Activated CD4-positive, CD25-positive, alpha-beta regulatory T cell (primary cell): ENCODE results near the gene SSTR5.
"Not testable (repeated sequence)": the region's sequence is repeated elsewhere in the genome, so short reads cannot be mapped to it uniquely, and the experiment has no call there.

Experiments used
- DNase-seq, 4 experiments: peaks; one replicate each; lab custom pipeline; 2025; lab: John Stamatoyannopoulos, UW

The SSTR5 gene

GRCh38 chr16:1092685-1093283 is 20.2 kb downstream of the SSTR5 start:
- DNase-seq, result not testable (repeated sequence)

DNA sequence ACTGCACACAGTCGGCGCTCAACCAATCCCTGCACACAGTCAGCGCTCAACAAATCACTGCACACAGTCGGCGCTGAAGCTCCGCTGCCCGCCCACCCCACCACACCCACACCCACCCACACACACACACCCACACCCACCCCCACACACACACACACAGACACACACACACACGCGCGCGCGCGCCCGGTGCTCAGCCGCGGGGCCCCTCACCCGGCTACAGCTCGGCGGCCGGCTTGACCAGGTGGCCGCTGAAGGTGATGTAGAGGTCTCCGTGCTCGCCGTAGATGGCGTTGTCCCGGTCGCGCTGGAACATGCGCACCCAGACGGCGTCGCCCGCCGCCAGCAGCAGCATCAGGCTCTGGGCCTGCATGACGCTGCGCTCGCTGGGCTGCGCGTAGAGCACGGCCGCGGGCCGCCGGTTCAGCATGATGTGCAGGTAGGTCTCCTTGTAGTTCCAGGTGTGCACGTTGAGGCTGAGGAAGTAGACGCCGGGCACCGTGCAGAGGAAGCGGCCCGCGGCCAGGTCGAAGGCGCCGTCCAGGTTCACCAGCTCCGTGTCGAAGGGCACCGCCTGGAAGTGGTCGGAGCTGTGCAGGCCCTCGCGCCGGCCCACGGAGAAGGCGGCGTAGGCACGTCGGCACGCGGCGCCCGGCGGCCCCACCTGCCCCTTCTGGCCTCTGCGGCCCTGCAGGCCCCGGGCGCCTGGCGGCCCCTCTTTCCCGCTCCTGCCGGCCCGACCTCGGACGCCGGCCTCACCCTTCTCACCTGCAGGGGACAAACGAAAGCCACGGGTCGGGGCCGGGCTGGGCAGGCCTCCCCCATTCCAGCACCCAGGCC is 21.0 kb downstream of the SSTR5 start:
- DNase-seq, result no peak

DNA sequence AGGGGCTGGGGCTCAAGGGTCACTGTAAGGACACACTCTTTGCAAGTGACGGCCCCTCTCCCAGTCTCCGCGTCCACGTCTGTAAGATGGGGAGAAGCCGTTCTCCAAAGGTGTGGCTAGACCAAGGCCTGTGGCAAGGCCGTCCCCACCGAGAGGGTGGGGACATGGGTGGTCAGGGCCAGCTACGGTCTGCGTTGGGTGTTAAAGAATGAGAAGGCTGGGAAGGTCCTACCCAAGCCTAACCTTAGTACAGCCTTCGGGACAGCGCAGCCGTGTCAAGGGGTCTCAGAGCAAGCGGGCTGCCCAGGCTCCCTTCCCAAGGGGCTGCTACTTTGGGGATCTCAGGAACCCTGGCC is 21.6 kb downstream of the SSTR5 start:
- DNase-seq, result no peak

DNA sequence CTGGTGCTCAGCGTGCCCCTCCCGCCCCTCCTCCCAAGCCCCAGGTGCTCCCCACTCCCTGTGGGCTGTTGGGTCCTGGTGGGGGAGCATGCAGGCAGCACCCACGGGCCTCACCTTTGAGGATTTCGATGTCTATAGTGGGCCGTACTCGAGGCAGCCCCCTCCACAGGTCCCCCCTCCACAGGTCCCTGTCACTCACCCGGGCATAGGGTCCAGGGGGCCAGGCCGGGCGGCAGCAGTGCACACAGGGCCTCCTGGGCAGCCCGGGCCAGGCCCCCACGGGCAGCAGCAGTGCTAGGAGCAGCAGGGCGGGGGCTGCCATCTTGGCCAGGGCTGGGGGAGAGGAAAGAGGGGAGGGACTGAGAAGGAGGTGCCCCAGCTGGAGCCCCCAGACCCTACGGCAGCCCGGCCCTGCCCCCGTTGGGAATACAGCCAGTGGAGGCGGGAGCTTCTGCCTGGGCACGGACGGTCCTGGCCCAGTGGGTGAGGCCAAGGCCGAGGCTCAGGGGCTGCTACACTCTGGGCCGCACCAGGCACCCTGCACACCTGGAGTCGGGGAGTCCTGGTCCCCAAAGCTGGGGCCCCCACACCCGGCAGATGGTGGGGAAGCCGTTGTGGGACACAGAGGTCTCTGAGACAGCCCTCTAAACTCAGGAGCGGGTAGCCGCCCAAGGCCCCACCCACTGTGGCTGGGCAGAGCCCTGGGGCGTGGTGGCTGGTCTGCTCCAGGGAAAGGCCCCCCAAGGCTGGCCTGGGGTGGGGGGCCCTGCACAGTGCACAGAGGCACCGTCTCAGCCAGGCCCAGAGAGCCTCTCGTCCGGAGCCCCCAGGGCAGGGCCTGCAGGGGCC is 22.3 kb downstream of the SSTR5 start:
- no peak for DNase-seq

DNA sequence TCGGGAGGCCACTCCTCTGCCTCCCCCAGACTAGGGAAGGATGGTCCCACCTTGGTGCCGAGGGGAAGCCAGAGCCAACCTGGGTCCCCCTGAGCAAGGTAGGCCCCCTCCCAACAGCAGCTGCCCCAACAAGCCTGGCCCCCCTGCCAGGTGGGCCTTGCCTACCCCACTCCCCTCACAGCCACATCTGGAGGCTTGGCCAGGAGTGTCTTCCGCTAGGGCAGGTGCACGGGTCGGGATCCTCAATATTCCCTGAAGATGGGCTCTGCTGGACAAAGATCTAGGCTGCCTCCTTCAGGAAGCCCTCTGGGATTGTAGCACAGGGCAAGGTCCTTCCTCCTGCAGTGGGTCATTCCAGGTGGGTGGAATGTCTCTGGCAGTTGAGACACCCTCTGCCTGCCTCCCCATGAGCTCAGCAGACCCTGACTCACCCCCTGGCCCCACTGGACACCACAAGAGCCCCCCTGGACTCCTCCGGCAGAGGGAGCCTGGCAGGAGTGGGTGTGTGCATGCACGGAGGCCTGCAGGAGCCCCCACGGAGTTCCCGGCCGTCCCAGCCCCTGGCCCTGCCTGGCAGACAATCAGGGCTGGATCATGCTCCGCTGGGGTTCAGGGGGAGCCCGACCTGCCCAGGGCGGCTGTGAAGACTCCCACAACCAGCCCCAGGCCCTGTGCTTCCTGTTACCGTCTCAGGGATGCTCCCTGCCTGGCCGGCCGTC is 23.1 kb downstream of the SSTR5 start:
- no peak for DNase-seq

DNA sequence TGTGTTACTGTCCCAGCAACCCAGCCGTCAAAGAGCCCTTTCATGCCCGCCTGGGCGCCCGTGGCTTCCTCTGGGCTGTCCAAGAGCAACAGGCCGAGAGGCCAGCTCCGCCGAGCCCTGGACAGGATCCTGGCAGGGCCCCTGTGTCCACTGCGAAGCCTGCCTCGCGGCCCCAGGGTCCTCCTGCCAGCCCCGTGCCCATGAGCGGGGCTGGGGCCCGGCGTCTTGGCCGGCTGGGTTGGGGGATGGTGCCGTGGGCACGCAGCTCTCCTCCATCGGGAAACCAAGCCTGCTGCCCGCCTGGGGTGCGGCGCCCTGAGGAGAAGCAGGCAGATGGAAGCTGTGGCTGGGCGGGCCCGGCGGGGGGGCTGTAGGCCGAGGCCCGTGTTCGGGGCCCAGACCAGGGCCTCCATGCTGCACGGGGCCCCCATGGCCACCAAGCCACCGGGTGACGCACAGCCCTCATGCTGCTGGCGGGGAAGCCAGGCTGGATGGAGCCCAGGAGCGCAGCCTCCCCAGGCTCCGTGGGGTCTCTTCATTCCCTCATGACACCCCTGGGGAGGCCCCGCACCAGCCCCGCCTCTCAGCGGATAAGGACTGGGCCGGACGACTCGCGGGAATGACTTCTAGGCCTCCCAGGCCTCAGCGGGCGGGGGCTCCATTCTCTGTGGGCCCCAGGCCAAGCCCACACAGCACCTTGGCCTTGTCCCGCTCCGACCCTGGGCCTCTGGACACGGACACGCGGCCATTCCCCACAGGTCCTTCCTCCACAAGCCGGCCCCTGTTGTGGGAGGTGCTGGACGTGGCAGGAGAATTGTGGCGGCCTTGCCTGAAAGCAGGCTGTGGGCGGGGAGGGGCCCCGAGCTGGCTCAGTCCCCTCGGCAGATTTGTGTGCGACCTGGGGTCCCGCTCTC is 23.9 kb downstream of the SSTR5 start, which contains the start of gene C1QTNF8:
C1QTNF8 (minus strand) TSS at position 76 of the 914 bp plus-strand sequence. CDS start 1,322 bp downstream, outside the sequence.
- no peak for DNase-seq

GRCh38 chr16:1097156-1097555 is 24.6 kb downstream of the SSTR5 start:
- no peak for DNase-seq

- no peak for DNase-seq
Observed at GRCh38 chr16:1097800-1098199, 25.3 kb downstream of the SSTR5 start.

GRCh38 chr16:1098266-1098991 is 25.9 kb downstream of the SSTR5 start:
- no peak for DNase-seq

DNA sequence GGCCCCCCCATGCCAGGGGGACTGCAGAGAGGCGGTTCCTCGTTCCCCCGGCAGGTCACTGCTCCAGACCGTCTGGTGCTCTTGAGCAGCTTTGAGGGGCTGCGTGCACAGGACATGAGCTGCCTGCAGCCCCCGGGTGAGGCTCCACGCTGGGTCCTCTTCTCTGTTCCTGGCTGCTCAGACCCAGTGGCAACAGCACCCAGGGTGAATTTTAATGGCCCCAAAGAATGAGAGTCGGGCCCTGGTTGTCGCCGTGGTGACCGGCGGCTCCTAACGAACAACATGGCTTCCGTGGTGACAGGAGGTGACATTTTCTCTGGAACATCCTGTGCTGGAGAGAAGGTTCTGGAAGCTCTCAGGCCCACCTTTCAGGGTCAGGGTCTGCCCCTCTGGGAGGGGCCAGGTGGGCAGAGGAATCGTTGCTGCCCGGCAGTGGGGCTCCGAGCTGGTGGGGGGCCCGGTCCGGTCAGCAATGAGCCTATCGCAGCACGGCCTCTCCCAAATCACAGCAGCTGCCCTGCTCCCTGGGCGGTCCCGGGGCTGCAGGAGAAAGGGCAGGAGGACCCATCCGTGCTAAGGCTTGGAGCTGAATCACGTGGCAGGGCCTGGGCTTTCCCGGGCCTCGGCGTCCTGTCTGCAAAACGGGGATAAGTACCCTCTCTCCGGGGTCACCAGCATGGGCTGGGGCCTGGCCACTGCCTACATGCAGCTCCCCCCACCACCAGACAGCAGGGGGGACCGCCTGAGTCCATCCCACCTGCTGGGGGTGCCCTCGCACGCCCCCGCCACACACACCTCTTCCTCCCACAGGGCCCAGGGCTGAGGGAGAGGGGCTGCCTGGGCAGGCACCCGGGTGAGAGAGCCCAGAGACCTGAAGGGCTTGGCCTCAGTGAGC is 26.9 kb downstream of the SSTR5 start:
- DNase-seq, result no peak

- DNase-seq, result no peak
Observed at GRCh38 chr16:1100084-1100800, 27.7 kb downstream of the SSTR5 start.

GRCh38 chr16:1101133-1101532 is 28.6 kb downstream of the SSTR5 start:
- DNase-seq, result no peak

DNA sequence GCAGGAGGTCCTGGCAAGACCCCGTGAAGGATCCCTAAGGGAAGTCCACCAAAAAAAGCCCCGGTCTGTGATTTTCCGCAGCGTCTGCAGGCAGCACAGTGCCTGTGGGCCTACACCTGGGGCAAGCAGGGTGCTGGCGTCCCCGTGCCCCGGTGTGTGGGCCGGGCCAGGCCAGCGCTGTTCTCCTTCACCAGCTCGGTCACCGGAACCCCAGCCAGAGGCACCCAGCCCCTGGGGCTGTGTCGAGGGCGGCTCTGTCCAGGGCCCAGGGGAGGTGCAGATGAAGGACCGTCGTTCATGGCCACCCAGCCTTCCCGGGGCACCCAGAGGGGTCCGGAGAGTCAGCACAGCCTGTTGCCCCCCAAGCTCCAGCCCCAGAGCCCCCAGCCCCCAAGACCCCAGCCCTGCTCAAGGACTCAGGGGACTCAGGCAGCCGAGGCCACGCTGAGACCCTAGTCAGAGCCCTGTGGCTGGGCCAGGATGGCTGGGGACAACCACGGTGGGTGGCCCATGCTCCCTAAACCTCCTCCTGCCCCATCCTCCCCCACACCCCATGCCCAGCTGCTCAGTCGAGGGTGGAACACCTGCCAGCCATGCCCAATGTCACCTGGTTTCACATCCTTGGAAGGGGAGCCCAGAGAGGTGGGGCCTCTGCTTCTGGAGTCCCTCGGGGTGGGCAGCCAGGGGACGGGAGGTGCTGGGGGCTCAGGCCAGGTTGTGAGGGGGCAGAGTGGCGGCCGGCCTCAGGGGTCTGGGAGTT is 29.2 kb downstream of the SSTR5 start:
- no peak for DNase-seq

DNA sequence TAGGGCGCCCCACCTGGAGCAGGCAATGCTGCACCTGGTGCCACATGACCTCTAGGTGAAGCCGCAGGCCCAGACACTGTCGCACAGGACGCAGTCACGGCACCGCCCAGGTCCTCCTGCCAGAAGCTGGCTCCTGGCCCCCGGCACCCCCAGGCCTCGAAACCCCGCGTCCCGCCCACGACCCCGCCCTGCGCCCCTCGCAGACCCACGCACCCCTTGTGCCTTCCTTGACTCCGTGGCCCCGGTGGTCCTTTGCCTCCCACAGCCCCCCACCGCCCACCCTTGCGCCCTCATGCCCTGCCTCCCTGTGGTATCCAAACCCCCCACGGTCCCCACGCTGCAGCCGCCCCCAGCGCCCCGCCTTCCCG is 29.8 kb downstream of the SSTR5 start:
- no peak for DNase-seq

DNA sequence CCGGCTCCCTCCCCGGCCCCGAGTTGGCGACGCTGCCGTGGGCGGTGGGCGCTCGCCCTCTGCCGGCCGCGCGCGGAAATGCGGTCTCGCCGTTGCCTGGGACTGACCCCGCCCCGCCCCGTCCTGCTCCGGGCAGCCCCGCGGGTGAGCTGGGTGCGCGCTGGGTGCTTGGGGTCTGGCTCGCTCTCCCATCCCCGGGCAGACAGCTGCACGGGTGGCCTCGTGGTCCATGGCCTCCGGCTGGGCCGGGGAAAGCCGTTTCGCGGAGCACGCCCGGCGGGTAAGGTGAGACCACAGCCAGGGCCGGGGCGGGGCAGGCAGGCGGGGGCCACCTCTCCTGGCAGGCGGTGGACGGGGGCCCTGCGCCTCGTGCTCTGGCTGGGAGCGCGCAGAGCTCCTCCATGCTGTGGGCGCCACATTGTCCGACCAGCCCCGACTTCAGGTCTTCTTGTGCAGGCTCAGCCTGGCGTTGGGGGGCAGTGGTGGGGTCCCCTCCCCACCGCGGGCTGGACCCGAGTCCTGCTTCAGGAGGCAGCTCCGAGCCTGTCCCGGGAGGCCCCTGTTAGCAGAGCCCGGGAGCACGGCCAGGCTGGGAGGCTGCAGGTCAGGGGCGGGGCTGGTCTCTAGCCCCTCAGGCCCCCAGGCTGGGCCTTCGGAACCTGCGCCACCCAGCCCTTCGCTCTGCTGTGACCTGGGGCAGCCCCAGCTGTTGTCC is 30.5 kb downstream of the SSTR5 start:
- peak; percentile 49 to 50 (median 50) for DNase-seq

DNA sequence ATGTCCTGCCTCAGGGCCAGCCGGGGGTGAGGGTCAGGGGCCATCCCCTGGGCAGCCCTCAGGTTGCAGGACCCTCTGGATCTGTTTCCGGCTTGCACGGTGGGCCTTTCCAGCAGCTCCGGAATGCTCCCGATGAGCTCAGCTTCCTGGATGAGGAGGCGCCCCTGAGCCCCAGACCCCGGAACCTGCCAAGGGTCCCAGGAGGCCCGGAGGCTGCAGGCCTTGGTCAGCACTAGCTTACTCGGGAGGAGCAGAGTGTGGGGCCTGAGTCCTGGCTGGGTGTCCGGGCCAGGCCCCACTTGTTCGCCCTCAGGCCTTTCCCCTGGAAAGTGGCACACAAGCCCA is 31.1 kb downstream of the SSTR5 start:
- DNase-seq, result no peak

DNA sequence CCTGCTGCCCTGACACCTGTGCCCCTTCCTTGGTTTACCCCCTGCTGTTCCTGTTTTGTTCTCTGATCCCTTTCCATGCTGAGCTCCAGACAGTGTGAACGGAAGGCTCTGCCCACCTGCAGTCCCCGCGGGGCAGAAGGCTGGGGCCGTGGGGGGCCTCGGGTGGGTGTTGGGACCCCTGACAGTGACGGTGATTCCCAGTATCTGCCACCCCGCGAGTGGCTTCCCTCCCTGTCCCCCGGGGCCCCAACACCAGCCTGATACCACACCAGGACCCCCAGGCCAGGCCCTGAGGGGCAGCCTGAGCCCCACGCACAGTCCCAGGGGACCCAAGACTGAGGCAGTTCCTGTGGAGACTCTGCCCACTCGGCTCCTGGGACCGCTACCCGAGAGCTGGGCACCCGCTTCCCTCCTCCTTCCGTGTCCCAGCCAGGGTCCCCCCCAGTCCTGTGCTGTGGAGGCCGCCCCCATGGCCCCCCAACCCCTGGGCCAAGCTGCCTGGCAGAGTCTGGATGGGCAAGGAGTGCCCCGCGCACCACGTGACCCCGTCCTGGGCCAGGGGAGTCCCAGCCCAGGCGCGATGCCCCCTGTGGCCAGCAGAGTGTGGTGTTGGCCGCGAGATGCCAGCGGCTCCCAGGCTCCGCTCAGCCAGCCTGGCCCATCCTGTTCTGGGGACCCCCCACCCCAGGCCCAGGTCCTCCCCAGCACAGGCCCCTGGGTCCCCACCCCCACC is 33.5 kb downstream of the SSTR5 start:
- no peak for DNase-seq
